Activated CD4-positive, alpha-beta T cell treated with anti-CD3 and anti-CD28 coated beads, Interleukin-2, amount 50 U/mL, for 48 hours (primary cell): ENCODE results near the gene PPFIBP2.
"Not testable (repeated sequence)": the region's sequence is repeated elsewhere in the genome, so short reads cannot be mapped to it uniquely, and the experiment has no call there.

Experiments used
- DNase-seq, 2 experiments: peaks; one replicate each; pipeline ENCODE4 v3.0.0-alpha.2; 2020

The PPFIBP2 gene

GRCh38 chr11:7638710-7639642 lies 125.2 kb downstream of the PPFIBP2 start:
- DNase-seq, result no peak

GRCh38 chr11:7639643-7640025 lies 125.8 kb downstream of the PPFIBP2 start:
- no peak for DNase-seq

DNA sequence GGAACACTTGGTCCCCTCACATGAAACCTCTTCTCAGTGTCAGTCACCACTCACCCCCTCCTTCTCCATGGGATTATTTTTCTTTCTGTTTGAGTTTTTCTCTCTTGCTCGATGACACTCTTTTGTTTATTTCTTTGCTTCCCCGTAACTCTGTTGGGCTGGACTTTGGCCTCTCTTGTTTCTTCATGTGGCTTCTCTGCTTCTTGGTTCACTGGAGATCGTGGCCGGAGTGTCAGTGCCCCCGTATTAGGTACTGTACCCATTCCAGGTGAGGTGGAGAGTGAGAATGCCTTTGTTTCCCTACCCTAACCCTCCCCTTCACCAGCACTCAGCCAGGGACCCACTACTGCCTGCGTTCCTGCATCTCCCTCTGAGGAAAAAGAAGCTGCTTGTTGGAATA lies 127.0 kb downstream of the PPFIBP2 start:
- no peak for DNase-seq

DNA sequence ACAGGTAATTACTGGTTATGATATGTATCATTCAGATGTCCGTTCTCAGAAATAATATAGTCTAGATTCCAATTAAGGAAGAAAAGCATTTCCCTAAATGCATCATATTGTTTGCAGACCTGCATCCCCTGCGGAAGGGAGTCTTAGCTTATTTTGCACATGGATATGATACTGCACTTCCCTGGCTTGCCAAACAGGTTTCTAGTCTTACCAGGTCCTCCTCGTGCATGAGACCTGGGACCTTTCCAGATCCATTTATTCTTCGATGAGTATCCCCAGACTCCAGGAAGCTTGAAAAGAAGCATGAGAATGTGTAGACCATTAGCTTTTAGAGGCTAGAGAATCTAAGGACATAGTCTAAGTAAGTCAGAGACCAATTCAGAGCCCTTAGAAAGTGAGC lies 128.9 kb downstream of the PPFIBP2 start:
- no peak for DNase-seq

DNA sequence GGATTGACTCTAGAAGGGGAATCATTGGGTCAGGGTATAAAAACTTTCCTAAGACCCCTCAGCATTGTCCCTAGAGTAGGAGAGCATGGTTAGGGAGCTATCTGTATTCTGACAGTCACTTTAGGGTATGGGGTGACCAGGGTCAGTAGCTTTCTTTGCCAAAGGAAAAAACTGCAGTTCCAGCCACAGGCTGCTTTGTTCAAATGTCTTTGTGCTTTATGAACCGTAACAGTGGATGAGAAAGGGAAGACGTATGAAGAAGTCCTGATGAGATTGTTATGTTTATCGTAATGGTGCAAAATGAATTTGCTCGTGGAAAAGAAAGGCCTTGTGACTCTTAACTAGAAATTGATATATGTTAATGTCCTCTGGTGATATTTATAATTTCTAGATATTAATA lies 129.5 kb downstream of the PPFIBP2 start:
- DNase-seq, result no peak

DNA sequence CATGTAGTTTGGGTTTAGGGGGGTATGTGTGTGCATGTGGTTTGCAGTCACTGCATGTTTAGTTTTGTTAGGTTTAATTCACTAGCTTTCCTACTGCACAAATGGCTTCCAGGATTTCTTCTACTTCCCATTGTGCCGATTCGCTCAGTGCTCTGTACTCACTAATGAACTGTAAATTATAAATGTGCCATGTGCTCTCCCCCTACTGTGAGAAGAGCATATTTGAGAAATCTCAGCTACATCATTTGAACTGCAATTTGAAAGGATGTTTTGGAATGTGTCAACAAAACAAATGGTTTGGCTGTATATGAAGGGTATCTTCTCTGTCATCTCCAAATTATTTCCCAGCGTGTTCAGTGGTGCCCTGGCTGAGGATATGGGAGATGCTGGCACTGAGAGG lies 131.4 kb downstream of the PPFIBP2 start:
- no peak for DNase-seq

GRCh38 chr11:7646866-7647265 lies 133.1 kb downstream of the PPFIBP2 start:
- DNase-seq, result no peak

DNA sequence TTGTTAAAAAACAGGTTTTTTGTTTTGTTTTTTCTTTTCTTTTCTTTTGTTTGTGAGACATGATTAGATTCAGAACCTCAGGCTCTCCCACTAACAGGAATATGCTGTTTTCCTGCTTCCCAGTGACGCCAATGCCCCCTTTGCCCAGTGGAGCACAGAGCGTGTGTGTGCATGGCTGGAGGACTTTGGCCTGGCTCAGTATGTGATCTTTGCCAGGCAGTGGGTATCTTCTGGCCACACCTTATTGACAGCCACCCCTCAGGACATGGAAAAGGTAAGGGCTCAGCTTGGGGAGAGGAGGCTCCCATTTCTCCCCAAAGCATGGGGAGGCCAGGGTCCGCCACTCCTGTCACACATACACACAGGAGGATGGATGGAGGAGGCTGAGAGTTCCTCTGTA lies 134.5 kb downstream of the PPFIBP2 start:
- DNase-seq, result no peak

DNA sequence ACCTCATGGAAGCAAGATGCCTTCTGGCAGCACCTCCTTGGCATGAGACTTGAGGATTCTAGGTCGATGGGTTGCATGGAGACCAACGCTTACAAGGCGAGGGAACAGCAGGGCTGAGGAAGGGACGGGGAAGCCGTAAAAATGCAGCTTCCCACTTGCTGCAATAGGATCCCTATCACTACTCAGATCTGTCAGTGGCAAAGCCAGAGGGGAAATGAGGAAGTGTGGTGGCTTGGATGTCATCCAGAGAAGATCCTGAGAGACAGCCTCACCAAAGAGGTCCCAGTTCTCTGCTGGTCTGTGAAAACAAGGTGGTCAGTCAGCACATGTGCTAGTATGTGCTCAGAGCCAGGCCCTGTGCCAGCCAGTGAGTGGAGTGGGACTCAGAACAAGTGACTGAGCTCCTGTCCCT lies 137.3 kb downstream of the PPFIBP2 start:
- DNase-seq, result no peak

GRCh38 chr11:7651700-7652099 lies 137.9 kb downstream of the PPFIBP2 start:
- DNase-seq, result no peak

DNA sequence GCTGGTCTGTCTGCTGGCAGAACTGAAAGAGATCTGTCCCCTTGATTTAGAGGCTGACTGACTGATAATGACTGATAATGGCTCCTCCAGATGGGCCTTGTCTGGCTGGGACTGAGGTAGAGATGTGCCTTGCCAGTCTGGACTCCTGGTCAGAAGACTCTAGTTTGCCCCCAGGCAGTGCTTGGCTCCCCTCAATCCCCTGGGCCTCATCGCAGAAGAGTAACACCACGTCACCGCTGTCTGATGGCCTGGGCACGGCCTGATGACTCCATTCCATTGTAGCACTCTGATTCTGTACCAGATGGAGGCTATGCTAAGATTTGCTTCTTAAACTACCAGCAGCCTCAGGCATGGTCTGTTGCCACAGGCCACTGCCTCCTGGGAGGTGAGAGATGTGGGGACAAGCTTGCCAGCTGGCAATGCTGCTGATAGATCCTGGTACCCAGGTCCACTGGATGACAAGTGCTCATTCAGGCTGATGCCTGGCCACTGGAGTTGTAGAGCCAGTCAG lies 140.5 kb downstream of the PPFIBP2 start:
- no peak for DNase-seq

- DNase-seq, result no peak
Observed at GRCh38 chr11:7655253-7656217, 141.7 kb downstream of the PPFIBP2 start.

DNA sequence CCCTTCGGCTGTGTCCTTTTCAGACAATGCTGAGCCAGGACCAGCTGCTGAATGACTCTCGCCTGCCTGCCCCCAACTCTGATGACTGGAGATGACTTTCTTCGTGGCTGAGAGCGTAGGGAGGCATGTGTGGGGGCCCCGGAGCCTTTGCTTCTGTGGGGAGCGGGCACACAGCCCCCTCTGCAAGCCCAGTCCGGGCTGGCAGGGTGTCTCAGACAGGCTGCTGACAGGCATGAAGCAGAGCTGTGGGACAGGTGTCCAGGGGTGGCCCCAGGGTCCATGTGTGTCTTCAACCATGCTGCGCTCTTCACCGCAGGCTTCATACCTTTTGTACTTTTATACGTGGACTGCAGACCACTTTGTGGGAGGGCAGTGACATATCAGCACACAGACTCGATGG lies 142.9 kb downstream of the PPFIBP2 start:
- DNase-seq, result no peak

- DNase-seq, result no peak
Observed at GRCh38 chr11:7657306-7658025, 143.7 kb downstream of the PPFIBP2 start.

DNA sequence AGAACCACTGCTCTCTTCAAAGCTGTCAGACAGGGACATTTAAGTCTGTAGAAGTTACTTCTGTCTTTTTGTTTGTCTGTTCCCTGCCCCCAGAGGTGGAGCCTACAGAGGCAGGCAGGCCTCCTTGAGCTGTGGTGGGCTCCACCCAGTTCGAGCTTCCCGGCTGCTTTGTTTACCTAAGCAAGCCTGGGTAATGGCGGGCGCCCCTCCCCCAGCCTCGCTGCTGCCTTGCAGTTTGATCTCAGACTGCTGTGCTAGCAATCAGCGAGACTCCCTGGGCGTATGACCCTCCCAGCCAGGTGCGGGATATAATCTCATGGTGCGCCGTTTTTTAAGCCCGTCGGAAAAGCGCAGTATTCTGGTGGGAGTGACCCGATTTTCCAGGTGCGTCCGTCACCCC lies 149.7 kb downstream of the PPFIBP2 start:
- not testable (repeated sequence) for DNase-seq

- no peak for DNase-seq
Observed at GRCh38 chr11:7664867-7665266, 151.1 kb downstream of the PPFIBP2 start.

- peak; percentile 84 to 87 for DNase-seq
Observed at GRCh38 chr11:7665473-7666291, 151.9 kb downstream of the PPFIBP2 start.

DNA sequence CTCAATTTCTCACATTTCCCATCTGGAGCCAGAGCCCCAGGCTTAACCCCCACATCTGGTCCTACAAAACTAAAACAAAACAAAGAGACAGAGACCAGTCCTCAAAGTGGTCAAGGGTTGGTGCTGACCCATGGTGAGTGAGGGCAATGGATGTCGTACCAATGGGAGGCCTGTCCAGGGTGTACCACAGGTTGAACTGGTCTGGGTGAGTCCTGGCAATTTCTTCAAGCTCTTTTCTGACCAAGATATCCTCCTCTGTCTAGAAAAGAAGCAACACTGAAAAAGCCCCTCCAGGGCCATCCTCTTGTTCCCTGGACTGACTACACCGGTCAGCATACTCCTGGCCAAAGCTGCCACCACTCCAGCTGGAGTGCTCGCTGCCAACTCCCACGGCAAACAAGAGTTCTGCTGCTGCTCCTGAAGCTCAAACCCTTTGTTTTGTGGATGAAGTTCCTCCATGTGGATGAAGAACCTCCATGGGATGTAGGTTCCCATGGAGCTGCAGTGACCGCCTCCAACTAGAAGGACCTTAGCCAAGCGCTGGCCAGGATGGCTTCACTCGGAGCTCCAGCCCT lies 152.6 kb downstream of the PPFIBP2 start:
- DNase-seq, result no peak

DNA sequence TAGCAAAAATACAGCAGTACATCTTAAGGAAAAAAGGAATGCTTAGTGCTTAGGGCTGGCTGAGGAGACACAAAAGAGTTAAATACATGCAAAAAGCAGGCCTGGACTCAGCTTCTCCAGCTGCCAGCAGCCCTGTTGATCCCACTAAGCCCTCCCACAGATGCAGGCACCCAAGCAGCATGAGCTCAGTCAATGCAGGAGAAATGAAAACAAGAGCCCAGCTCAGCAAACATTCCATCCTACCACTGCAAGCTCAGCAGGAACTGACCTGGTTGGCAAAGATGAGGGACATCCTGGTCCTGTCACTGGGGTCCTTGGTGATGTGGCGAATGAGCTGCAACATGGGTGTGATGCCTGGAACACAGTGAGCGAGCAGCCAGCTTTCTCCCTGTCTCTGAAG lies 153.7 kb downstream of the PPFIBP2 start:
- DNase-seq, result no peak

DNA sequence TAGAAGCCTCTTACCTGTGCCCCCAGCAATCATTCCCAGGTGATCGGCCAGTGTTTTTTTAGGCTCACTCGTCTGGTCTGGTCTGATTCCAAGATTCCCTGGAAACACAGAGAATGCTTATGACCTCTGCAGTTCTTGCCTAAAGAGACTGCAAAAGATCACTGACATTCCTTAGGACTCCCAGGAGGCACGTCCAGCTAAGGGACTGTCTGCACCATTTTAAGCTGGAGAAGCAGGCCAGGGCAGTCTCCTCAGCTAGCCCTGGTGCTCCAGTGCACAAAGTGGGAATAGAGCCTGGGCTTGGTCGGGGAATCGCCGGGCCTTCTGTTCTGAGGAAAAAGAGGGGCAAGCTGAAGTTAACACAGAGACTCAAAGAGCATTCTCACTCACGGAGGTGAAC lies 154.7 kb downstream of the PPFIBP2 start:
- DNase-seq, result no peak

GRCh38 chr11:7668911-7669310 lies 155.1 kb downstream of the PPFIBP2 start:
- DNase-seq, result no peak

DNA sequence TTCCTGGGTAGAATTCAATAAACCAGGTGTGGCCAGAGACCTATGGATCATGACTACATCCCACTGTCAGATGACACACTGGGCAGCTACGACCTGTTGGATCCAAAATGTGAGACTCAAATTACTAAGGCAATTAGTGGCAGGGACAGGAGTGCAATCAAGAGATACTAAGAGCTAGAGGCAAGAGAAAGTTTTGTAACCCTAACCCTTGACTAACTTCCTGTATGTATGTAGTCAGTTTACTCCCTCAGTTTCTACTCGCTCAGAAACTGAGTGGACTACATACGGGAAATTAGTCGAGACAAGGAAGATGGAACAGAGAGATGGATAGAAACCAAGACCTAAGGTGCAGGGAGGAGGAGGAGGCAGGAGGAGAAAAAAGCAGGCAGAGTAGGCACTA lies 156.8 kb downstream of the PPFIBP2 start:
- no peak for DNase-seq
